NOMO-1 treated with dmso at 0.1 percent for 144 hours (cell line): ENCODE results near the gene KCNE5.
"Not testable (repeated sequence)": the region's sequence is repeated elsewhere in the genome, so short reads cannot be mapped to it uniquely, and the experiment has no call there.

Source experiments
- DNase-seq: peaks from one replicate; lab custom pipeline; 2025; ENCODE audit not compliant: unreplicated experiment; lab: John Stamatoyannopoulos, UW

Gene KCNE5, protein sequence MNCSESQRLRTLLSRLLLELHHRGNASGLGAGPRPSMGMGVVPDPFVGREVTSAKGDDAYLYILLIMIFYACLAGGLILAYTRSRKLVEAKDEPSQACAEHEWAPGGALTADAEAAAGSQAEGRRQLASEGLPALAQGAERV

DNA sequence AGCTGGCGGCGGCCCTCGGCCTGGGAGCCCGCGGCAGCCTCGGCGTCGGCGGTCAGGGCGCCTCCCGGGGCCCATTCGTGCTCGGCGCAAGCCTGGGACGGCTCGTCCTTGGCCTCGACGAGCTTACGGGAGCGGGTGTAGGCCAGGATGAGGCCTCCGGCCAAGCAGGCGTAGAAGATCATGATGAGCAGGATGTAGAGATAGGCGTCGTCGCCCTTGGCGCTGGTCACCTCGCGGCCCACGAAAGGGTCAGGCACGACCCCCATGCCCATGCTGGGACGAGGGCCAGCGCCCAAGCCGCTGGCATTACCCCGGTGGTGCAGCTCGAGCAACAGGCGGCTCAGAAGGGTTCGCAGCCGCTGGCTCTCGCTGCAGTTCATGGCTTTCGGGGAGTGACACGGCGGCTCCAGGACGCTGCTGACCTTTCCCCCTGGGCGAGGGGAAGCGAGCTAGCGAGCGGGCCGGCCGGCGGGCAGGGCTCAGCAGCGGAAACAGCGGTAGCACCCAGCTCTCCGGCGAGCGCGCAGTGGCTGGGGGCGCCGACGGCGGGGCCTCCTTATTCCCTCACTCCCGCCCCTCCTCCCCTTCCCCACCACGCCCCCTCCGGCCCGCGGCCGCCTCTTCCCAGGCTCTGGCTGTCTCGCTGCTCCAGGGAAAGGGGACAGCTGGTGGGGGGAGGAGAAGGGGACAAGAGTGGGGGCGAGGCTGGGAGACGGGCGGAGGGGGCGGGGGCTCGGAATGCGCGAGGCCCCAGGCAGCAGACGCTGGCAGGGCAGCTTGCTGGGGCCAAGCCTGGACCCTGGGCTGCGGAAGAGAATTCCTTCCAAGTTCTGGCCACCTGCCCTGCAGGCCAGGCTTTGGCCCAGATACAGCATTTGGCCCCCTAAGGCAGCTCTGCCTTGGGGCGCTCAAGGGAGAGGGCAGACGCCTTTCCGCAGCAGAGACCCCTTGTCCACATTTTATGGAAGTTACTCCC lies at the start of gene KCNE5:
TSS of gene KCNE5 (minus strand) at position 532 of the 976 bp plus-strand sequence. CDS start at position 380, 152 bp downstream.
- no peak for DNase-seq

DNA sequence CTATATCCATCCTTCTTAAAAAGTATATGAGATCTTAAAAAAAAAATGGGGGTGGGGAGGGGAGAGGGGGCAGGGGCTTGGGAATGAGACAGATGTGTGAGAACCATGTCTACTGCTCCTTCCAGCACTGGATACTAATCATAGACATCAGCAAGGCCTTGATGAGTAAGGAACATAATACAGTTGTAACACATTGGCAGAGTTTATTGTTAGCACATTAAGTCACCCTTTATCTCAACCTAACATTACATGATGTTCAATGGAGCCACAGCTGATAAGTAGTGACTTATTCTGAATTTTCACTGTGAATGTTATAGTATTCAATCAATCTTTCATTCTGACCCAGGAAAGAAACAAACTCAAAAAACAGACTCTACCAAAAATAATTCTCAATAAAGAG lies 47.3 kb upstream of the KCNE5 start:
- DNase-seq: no peak

DNA sequence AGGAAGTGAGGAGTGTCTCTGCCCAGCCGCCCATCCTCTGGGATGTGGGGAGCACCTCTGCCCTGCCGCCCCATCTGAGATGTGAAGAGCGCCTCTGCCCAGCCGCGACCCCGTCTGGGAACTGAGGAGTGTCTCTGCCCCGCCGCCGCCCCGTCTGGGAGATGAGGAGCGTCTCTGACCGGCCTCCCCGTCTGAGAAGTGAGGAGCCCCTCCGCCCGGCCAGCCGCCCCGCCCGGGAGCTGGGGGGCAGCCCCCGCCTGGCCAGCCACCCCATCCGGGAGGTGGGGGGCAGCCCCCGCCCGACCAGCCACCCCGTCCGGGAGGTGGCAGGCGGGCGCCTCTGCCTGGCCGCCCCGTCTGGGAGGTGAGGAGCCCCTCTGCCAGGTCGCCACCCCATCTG lies 46.2 kb upstream of the KCNE5 start:
- not testable (repeated sequence) for DNase-seq

DNA sequence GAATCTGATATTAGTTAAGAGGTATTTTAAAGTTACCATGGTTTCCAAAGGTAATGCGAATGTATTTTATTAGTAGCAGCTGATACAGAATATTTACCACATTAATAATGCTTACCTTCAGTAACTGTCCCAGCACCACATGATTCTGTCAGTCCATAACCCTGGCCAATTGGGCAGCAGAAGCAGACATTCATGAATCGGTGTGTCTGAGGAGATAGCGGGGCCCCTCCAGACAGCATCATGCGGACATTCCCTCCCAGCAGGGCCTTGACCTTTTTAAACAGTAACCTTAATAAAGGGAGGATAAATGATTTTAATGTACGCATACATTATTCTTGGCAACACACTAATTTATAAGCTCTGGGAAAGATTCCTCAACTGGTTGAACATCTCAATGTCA lies 43.0 kb upstream of the KCNE5 start:
- no peak for DNase-seq

DNA sequence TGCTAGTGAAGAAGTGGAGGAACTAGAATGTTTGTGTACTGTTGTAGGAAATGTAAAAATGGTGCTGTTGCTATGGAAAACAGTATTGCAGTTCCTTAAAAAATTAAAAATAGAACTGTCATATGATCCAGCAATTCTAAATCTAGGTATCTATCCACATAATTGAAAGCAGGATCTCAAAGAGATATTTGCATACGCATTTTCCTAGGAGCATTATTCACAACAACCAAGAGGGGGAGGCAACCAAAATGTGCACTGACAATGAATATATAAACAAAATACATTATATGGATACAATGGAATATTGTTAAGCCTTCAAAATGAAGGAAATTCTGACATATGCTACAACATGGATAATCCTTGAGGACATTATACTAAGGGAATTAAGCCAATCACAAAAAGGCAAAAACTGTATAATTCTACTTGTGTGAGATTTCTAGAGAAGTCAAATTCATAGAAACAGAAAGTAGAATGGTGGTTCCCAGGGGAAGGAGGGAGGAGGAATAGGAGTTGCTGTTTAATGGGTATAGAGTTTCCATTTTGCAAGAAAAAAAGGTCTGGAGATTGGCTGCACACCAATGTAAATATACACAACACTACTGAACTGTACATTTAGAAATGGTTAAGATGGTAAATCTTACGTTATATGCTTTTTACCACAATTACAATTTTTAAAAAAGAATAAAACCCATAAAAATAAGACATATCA lies 35.6 kb upstream of the KCNE5 start:
- no peak for DNase-seq

DNA sequence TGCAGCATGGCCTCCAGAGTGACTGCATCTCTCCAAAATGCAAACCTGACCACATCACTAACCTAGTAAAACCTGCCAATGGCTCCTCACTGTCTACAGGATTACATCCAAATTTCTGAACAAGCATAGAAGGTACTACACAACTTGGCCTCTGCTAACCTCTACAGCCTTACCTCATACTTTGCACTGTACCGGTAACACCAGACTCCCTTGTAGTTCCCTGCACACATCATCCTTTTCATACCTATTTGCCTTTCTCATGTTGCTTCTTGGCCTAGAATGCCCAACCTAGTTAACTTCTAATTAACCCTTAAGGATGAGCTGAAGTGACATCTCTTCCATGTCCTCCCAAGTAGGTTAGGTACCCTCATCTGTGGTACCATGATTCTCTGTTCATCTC lies 33.4 kb upstream of the KCNE5 start:
- no peak for DNase-seq

DNA sequence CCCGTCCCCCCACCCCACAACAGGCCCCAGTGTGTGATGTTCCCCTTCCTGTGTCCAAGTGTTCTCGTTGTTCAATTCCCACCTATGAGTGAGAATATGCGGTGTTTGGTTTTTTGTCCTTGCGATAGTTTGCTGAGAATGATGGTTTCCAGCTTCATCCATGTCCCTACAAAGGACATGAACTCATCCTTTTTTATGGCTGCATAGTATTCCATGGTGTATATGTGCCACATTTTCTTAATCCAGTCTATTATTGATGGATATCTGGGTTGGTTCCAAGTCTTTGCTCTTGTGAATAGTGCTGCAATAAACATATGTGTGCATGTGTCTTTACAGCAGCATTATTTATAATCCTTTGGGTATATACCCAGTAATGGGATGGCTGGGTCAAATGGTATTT lies 32.4 kb upstream of the KCNE5 start:
- DNase-seq: not testable (repeated sequence)

DNA sequence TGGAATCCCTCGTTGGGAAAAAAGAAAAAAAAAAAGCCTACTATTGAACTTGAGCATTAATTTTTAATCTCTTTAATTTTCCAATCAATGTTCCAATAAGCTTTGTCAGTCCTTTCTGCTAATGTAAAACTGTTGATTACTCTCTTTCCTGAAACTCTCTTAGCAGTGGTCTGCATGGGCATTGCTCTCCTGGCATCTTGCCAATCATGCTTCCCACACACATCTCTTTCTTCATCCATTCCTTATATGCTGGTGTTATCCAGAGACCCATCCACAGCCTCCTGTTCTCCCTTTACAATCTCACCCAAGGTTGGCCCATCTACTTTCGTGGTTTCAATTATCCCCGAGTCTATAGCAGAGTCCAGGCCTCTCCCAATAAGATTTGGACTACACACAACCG lies 31.8 kb upstream of the KCNE5 start:
- DNase-seq: no peak

DNA sequence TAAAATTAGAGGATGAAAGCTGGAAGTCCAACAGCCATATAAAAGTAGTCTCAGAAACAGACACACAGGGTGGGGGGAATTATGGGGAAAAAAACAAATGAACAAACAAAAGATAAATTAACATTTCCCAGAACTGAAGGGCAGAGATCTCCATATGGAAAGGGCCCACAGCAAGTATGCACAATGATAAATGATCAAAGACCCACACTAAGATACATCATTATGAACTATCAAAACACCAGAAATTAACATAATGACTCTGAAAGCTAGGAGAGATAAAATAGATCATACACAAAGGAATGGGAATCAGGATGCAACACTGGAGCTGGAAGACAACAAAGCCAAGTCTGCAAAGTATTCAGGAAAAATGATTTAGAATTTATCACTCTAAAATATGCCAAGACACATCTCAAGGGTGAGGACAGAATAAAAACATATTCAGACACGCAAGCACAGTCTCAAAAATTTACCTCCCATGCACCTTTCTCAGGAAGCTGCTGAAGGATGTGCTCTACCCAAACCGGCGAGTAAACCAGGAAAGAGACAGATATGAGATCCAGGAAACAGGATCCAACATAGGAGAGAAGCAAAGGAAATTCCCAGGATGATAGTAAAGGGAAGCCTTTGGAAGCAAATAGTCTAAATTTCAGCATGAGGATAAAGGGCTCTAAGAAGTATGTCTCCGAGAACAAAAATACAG lies 30.7 kb upstream of the KCNE5 start:
- DNase-seq: no peak

DNA sequence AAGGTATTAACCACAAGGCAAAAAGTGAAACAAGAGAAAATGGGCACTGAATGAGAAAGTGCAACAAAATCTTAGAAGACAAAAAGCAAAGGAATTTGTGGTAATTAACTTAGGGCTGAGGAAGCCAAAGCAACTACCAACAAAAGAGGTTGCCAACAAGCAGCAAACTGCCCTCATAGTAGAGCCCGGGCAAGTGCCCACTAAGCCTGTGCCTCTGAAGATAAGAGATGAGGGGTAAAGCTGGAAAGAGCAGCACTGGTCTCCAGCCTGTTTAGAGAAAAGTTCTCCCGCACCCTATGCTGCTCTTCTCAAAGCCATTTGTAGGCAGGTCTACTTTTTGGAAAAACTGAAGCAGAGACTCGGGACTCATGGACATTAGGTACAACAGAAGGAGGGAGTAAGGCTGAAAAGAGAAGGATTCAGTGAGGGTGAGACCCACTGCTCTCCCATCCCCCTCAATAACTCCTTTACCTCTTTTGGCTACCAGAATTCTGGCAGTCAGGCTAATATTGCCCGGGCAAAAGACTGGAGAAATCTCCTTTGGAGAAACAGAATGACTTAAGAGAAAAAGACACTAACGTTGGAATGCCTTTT lies 29.6 kb upstream of the KCNE5 start:
- DNase-seq: no peak

DNA sequence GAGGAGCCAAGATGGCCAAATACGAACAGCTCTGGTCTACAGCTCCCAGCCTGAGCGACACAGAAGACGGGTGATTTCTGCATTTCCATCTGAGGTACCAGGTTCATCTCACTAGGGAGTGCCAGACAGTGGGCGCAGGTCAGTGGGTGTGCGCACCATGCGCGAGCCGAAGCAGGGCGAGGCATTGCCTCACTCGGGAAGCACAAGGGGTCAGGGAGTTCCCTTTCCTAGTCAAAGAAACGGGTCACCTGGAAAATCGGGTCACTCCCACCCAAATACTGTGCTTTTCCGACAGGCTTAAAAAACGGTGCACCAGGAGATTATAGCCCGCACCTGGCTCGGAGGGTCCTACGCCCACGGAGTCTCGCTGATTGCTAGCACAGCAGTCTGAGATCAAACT lies 19.7 kb upstream of the KCNE5 start:
- not testable (repeated sequence) for DNase-seq

DNA sequence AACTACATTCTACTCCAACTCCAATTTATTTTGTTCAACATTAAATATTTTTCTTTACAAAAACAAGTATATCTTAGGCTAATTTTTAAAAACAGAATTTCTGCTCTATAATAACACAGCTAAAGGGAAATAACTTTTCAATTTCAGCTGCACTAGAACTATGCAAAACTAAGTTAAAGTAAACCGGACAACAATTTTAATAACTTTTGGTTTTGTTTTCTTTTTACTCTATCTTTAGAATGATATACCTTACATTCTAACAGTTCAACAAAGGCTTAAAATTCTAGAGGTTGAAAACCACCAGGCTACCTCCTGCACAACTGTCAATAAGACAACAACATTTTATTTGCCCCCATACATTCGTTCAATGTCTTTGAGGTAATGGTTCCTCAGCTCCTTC lies 18.7 kb upstream of the KCNE5 start:
- DNase-seq: no peak

DNA sequence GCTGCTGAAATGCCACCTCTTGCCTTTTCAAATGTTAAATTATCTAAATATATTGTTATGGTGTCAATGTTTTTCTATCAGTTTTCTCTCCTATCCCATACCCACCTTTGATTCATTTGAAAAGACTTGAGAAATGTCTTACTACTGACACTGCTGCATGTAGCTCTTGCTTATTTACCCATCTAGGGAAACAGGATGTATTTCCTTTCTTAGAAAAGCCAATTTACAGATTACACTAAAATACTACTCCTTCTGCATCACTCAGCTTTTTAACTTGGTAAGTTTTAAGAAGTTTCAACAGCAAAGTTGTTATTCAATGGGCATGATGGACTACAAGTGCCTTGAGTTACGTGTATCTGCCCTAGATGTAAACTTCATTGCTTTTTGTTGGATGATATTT lies 13.2 kb upstream of the KCNE5 start:
- DNase-seq: no peak

DNA sequence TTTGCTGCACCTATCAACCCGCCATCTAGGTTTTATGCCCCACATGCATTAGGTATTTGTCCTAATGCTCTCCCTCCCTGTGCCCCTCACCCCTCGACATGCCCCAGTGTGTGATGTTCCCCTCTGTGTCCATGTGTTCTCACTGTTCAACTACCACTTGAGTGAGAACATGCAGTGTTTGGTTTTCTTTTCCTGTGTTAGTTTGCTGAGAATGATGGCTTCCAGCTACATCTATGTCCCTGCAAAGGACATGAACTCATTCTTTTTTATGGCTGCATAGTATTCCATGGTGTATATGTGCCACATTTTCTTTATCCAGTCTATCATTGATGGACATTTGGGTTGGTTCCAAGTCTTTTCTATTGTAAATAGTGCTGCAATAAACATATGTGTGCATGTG lies 12.5 kb upstream of the KCNE5 start:
- not testable (repeated sequence) for DNase-seq

DNA sequence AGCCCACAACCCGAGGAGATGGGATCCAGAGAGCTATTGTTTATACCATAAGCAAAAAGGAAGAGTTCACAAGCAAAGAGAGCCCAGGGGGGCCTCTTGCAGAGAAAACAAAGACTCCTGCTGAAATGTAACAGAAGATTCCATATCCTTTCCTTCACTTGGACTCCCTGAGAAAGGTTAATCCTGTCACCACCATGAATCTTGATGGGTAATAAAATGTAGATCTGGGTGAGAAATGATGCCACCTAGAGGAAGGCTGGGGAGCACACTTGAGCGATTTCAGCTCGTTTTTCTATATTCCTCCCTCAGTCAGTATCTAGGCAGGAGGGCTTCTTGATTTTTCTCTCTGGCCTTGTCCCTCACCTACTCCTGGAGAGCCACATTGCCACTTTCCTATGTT lies 10.2 kb upstream of the KCNE5 start:
- peak; percentile 14 for DNase-seq

DNA sequence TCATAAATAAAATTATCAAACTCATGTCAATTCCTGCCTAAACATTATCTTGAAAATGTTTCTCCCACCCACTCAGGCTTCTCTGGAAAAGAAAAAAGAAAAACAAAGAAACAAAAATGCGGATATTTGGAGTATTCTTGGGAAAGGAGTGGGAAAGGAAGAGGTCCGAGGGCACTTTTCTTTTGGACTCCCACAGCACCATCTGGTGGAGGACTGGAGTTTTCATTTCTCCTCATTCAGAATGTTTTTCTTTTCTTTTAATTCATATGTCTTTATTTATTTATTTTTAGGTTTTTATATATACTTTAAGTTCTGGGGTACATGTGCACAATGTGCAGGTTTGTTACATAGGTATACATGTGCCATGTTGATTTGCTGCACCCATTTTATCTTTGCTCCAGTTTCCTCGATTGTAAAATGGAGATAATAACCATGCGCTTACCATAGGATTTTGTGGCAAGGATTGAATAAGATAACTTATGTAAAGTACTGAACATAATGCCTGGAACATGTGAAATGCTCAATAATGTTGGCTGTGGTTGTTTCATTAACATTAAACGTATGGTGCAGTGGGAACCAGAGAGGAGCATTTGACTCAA lies 8.0 kb upstream of the KCNE5 start:
- no peak for DNase-seq

DNA sequence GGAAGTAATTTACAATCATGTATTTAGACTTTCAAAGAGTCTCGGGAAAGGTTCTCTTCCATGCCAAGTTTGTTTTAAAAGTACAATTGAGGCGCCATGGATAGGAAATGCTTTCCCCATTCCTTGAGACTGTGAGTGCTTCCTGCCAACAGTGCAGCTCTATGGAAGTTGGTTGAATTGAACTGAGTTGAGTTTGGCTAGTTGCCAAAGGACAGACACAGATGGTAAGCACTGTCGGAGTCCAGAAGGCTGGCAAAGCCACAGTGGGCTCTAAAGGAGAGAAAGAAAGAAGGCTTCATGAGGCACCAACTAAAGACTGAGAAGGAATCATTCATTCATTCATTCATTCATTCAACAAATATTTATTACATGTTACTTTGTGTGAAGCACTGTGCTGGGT lies 4.3 kb upstream of the KCNE5 start:
- no peak for DNase-seq

DNA sequence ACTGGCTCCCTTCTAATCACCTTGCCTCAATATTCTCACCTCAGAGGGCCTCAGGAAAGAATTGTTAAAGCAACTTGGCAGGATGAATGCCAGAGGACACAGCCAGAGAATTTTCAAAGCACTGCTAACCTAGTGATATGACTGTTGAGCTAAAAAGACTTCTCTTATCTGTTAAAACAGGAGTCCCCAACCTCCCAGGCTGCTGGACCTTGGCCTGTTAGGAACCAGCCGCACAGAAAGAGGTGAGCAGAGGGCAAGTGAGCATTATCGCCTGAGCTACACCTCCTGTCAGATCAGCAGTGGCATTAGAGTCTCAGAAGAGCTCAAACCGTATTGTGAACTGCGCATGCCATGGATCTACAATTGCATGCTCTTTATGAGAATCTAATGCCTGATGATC lies 1.7 kb upstream of the KCNE5 start:
- no peak for DNase-seq

DNA sequence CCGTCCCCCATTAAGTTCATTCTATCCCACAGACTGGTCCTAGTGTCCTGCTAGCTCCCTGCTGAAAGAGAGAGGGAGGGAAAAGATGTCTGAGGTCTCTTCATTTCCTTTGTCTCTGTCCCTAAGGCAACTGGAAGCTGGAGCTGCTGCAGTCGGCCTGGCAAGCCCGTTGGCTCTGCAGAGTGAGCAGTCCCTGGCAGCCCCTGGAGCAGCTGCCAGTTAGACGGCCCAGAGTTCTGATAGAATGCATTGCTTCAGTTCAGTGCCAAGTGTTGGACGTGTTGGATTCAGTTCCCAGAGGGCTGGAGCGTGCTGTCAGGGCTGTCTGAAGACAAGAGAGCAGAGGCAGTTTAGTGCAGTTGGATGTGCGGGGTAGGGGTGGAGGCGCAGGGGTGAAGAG lies 975 bp downstream of the KCNE5 start:
- DNase-seq: no peak

DNA sequence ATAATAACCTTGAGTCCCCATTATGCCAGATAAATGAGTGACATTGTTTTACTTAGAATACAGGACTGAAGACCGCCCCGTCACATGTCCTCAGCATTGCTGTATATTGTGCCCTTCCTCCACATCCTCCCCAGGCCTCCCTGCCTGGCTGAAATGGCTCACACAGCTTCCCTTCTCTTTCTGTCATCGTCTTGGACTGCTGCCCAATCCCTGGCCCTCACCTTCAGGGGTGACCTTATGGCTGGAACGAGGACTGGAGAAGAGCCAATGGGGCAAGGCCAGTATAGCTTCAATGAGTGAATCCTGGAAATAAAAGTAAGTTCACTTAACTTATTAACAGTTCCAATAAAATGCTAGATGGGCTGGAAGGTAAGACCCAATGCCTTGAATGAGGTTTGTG lies 2.7 kb downstream of the KCNE5 start:
- DNase-seq: no peak

DNA sequence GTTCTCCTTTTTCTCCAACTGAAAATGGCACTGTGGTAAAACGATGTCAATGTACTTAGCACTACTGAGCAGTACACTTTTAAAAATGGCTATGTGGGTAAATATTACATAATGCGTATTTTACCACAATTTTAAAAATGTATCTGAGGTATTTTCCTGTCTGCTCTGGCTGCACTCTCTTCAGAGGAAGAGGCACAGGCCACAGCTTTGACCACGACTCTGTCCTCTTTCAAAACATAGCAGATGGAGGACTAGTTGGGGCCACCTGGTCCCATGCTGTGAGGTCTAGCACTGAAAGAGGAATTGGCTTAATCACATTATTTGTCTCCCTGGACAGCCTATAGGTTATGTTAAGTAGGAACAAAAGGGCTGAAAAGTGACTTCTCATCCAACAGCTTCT lies 5.2 kb downstream of the KCNE5 start:
- DNase-seq: peak; percentile 70
